GM19240 (cell line): ENCODE results near the gene SPHK1.

Experiments used
- DNase-seq: peaks from one replicate; pipeline ENCODE4 v3.0.0; 2011; ENCODE audit warnings: low spot score; ENCODE audit not compliant: insufficient read length

Gene SPHK1

DNA sequence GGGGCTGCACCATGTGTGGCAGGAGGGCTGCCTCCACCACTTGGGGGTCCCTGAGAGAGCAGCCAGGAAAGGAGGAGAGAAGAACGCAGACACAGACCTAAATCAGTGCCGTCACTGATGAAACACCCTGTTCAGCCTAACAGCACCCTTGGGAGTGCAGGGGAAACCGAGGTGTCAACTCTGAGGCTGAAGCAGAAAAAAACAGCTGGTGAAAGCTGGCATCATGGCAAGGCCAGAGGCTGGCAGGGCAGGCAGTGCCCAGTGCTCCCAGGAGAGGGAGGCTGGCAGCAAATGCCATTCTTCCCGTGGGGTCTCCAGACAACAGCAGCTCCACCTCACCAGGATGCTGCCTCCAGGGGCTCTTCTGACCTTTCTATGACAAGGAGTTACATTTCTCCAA, 23.1 kb downstream of the SPHK1 start:
- DNase-seq: no peak

GRCh38 chr17:76408037-76408849, 23.8 kb downstream of the SPHK1 start:
- DNase-seq: peak; percentile 61

DNA sequence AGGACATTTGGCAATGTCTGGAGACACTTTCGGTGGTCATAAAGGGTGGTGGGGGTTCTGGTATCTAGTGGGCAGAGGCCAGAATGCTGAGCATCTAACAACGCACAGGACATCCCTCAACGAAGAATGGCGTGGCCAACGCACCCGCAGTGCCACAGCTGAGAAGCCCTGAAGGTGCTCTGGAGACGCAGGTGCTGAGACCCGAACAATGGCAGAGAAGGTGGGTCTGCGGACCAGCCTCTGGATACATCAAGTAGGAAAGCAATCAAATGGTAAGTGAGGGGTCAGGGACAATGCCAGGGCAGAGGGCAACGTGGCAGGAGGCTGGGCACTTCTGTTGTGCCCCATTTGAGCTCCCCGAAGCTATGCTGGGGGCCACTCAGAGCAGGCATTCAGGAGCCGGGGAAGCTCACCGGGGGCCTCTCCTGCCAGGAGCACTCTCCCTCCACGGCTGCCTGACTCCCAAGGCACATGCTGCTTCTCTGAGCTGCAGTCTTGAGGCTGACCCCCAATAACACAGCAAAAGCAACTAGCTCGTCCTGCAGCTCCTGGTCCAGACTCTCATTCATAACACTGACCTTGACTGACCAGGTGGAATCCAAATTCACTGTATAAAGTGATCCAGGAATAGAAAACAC, 26.0 kb downstream of the SPHK1 start:
- no peak for DNase-seq

DNA sequence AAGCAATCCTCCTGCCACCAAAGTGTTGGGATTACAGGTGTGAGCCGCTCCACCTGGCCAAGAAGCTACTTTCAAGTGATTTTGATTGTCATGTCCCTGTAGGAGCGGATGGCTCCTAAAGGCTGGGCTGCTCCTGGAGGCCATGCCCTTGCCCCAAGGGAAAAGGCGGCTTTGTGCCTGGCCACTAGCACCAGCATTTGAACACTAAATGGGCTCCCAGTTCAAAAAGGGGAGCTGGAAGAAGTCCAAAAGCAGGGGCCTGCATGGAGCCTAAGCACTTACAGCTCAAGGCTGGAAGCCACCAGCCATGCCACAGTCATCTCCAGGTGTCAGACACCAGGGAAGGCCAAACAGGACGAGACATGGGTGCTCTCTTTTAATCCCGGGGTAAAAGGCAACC, 26.8 kb downstream of the SPHK1 start:
- DNase-seq: no peak

GRCh38 chr17:76414334-76415295, 30.2 kb downstream of the SPHK1 start:
- DNase-seq: no peak

DNA sequence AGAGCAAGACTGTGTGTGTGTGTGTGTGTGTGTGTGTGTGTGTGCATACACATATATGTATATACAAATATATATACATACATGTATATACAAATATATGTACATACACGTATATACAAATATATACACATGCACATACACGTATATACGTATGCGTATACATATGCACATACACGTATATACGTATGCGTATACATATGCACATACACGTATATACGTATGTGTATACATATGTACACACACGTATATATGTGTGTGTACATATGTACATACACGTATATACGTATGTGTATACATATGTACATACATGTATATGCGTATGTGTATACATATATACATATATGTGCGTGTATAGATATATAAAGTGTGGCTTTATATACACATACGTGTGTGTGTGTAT, 31.4 kb downstream of the SPHK1 start:
- no peak for DNase-seq

GRCh38 chr17:76416457-76416856, 32.0 kb downstream of the SPHK1 start:
- DNase-seq: no peak

DNA sequence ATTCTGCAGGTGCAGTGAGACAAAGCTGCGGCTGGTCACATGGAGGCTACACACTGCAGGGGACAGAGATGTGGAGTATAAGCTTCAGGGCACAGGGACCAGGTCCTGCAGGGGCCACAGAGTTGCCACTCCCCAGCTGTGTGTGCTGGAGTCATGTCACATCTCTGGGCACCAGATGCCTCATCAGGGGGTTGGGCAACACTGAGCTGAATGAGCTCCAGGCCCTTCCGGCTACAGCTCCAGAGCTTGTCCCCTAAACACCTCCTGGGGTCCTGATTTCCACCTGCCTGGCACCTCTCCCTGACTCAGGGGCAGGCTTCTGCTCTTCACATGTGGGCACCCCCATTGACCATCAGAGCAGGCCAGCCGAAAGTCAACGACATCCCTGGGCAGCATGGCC, 32.5 kb downstream of the SPHK1 start:
- no peak for DNase-seq

GRCh38 chr17:76417499-76418143, 33.2 kb downstream of the SPHK1 start:
- DNase-seq: no peak

DNA sequence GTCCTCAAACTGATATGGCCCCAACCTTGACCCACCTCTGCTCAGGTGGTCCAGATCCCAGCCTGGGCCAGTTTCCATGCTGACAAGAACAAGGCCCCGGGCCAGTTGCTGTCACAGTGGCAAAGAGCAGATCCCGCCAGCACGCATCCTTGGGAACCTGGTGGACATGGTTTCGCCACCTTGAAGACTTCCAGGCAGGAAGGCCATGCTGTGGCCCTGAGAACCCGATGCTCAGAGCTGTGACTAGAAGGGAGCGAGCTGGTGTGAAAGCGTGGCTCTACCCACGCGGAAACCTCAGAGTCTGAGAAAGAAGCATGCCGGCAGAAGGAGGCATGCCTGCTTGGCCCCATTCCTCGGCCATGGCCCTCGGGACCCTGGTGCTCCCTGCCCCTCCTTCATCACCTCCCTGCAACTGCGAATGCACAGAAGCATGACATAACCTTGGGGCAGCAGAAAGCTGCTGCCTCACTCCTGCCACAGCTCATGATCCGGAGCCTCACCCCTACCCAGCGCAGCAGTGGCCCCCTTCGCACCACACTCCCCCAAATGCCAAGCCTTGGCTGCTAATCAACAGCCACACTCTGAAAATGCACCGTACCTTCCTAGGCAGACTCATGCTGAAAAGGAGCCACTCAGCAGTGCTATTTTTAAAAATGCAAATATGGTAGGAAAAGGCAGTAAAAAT, 35.3 kb downstream of the SPHK1 start:
- DNase-seq: no peak

- no peak for DNase-seq
These were observed 36.1 kb downstream of the SPHK1 start for GRCh38 chr17:76420356-76421043.

- DNase-seq: no peak
These were observed 36.6 kb downstream of the SPHK1 start for GRCh38 chr17:76421044-76421407.

- DNase-seq: no peak
These were observed 38.0 kb downstream of the SPHK1 start for GRCh38 chr17:76422406-76422805.

DNA sequence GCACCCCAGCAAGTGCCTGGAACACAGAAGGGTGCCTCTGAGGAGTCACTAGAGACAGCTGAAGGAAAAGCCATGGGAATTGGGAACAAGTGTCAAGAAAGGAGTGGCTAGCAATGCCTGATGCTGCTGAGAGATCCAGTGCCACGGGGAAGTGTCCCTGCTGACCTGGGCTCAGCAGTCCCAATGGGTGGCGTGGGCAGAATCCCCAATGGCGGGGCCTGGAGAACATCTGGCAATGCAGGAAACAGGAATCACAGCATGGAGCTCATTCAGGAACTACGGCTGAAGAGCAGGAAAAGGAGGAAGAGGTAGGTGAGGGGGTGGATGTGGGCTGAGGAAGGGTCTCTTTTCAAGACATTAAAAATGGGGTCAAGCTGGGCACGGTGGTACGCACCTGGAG, 38.5 kb downstream of the SPHK1 start:
- no peak for DNase-seq

DNA sequence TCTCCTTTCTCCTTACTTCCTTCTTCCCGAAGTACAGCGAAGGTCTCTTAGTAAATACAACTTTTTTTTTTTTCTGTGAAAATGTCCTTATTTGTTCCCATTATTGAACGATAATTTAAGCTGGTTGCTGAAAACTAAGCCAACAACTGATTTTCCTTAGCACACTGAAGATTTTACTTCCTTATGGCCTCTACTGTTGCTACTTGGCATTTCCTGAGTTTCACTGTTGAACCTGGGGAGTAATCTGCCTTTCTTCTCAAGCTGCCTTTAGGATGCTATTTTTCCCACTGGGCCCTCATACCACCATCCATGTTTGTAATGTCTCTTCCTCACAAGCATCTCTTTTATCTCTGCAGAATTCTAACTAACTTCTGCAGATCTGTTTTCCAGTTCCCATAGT, 42.4 kb downstream of the SPHK1 start:
- DNase-seq: no peak

DNA sequence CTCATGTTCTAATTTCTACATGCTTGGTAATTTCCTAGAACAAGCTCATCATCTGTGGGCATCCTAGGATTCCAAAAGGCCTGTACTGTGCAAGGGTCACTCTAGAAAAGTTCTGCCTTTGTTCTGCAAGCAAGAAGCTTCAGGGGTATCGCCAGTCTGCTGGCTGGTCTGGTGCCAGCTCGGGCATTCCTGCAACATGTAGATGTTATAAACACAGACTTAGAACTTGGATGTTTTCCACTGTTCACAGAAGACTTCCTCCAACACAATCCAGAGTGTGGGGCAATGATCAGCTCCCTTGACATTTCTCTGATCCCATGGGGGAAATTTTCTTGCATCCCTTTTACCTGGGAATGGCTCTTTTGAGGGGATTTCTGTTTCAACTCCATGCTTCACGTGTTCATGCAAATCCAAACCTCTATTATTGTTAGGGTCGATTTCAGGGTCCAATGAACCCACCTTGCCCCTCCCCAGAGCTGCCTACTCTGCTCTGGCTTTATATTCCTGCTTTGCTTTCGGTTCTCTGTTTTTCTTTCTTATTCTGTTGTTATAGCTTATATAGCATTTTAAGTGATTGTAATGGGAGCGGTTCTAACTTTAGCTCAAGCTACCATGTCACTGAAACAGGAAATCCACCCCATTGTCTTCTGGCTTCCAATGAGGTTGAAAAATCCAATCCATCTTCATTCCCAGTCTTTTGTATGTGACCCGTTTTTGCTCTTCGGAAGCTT, 43.3 kb downstream of the SPHK1 start:
- DNase-seq: no peak

GRCh38 chr17:76428511-76428910, 44.1 kb downstream of the SPHK1 start:
- no peak for DNase-seq

- no peak for DNase-seq
These were observed 47.1 kb downstream of the SPHK1 start for GRCh38 chr17:76431509-76431908.

DNA sequence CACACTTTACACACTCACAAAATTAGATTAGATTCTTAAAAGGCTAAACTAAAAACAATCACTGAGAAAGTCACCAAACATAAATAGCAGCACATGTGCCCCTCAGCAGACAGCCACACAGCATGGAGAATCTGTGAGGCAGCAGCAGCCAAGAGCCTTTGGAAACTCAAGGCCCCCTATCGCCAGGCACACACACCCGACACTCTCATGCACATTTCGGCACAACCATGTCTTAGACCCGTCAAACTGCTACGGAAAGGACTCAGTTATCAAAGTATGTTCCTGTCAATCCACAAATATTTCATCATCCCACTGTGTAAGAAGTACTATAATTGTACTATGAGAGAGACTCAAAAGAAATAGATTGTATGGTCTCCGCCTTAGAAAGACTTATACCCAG, 47.6 kb downstream of the SPHK1 start:
- no peak for DNase-seq
